ENCODE data around the gene PTDSS2. TPM values are rescaled to one million over a fixed set of nuclear protein-coding genes. Genes with fewer than 3 reads are reported as not detected.

The PTDSS2 gene
- total and polyA plus RNA-seq, 2 of the 13 experiments (the other 11 are each of a cell fraction or from before 2014, with no cell fraction given): 21.7 to 26.4 TPM

DNA sequence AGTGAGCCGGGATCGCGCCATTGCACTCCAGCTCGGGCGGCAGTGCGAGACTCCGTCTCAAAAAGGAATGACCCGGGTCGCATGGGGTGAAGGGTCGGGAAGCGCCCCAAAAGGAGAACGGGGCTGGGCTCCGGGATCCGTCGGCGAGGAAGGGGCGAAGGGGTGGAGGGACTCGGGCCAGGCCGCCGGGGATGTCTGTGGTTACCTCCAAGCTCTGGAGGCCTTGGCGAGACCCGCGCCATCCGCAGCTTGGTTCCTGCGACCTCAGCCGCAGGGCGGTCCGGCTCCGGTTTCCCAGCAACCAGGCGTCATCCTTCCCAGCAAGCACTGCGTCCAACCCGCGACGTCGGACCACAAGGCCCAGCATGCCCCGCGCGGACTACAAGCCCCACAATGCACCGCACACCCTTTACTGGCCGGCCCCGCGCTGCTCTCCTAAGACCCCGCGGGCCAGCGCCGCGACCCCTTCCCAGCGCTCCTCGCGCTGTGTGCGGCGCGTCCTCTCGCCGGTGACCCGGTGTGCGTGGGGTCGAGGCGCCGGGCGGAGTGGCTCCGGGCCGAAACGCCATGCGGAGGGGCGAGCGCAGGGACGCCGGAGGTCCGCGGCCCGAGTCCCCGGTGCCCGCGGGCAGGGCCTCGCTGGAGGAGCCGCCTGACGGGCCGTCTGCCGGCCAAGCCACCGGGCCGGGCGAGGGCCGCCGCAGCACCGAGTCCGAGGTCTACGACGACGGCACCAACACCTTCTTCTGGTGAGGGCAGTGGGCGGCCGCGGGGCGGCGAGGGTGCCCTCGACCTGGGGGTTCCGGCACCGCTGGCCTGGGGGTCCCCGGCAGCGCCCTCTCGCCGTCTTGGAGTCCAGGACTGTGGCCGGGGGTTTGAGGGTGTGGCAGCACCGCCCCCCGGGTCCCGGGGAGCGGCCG is at the start of gene PTDSS2 (continued):
- TF ChIP-seq ZNF670 (CRISPR knock-in tag; IDR thresholded peaks at IDR 0.05; ENCODE audit: borderline replicate concordance) (0 out of 2 replicates have a peak, but pooled peaks have one; percentile 51), ZKSCAN5 (CRISPR knock-in tag; IDR thresholded peaks at IDR 0.05) (no peak), MED8 (CRISPR knock-in tag; IDR thresholded peaks at IDR 0.05; ENCODE audit: insufficient replicate concordance) (no peak), TBP (CRISPR knock-in tag; IDR thresholded peaks at IDR 0.05) (peak; percentile 92), CREB1 (IDR thresholded peaks at IDR 0.05) (peak; percentile 82), CREB1 (CRISPR knock-in tag; IDR thresholded peaks at IDR 0.05) (no peak), NFATC3 (CRISPR knock-in tag; IDR thresholded peaks at IDR 0.05) (0 out of 2 replicates have a peak, but pooled peaks have one; percentile 59), RARG (CRISPR knock-in tag; IDR thresholded peaks at IDR 0.05; ENCODE audit: low read depth) (no peak), TARDBP (CRISPR knock-in tag; IDR thresholded peaks at IDR 0.05) (peak; percentile 75), CC2D1A (CRISPR knock-in tag; IDR thresholded peaks at IDR 0.05) (no peak), ZNF563 (CRISPR knock-in tag; IDR thresholded peaks at IDR 0.05) (peak; percentile 75), NKX3-1 (CRISPR knock-in tag; IDR thresholded peaks at IDR 0.05) (peak; percentile 65), HNF4A (CRISPR knock-in tag; IDR thresholded peaks at IDR 0.05) (peak; percentile 19; the same call in 1 of the 2 replicates), SNAPC2 (CRISPR knock-in tag; IDR thresholded peaks at IDR 0.05) (no peak; the same call in 1 of the 2 replicates), ATAD3A (CRISPR knock-in tag; IDR thresholded peaks at IDR 0.05) (no peak), ZIK1 (CRISPR knock-in tag; IDR thresholded peaks at IDR 0.05; ENCODE audit: borderline replicate concordance, low read depth) (peak; percentile 84), CCDC6 (CRISPR knock-in tag; IDR thresholded peaks at IDR 0.05) (peak; percentile 79), HNF4G (IDR thresholded peaks at IDR 0.05; ENCODE audit: borderline replicate concordance, low read depth, low read length) (no peak; the same call in 1 of the 2 replicates), HNF4G (CRISPR knock-in tag; IDR thresholded peaks at IDR 0.05; ENCODE audit: borderline replicate concordance, low read depth) (0 out of 2 replicates have a peak, but pooled peaks have one; percentile 37), MTF2 (CRISPR knock-in tag; IDR thresholded peaks at IDR 0.05; ENCODE audit: borderline replicate concordance) (peak; percentile 60; the same call in 1 of the 2 replicates), STAT5B (CRISPR knock-in tag; IDR thresholded peaks at IDR 0.05) (0 out of 2 replicates have a peak, but pooled peaks have one; percentile 29)
- TF ChIP-seq, protein P1, sequence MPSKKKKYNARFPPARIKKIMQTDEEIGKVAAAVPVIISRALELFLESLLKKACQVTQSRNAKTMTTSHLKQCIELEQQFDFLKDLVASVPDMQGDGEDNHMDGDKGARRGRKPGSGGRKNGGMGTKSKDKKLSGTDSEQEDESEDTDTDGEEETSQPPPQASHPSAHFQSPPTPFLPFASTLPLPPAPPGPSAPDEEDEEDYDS (CRISPR knock-in tag; IDR thresholded peaks at IDR 0.05): peak; percentile 77; the same call in 1 of the 2 replicates
- TF ChIP-seq, protein P2, sequence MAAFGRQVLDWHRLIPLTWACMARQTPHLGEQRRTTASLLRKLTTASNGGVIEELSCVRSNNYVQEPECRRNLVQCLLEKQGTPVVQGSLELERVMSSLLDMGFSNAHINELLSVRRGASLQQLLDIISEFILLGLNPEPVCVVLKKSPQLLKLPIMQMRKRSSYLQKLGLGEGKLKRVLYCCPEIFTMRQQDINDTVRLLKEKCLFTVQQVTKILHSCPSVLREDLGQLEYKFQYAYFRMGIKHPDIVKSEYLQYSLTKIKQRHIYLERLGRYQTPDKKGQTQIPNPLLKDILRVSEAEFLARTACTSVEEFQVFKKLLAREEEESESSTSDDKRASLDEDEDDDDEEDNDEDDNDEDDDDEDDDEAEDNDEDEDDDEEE (CRISPR knock-in tag; IDR thresholded peaks at IDR 0.05): no peak
- TF ChIP-seq, protein P3, sequence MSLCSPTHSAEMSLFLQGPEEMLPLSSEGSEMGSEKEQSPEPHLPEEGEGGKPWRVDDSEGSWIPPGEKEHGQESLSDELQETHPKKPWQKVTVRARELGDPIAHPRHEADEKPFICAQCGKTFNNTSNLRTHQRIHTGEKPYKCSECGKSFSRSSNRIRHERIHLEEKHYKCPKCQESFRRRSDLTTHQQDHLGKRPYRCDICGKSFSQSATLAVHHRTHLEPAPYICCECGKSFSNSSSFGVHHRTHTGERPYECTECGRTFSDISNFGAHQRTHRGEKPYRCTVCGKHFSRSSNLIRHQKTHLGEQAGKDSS (CRISPR knock-in tag; IDR thresholded peaks at IDR 0.05; ENCODE audit: borderline replicate concordance, low read depth): peak; percentile 77
- TF ChIP-seq, protein P4, sequence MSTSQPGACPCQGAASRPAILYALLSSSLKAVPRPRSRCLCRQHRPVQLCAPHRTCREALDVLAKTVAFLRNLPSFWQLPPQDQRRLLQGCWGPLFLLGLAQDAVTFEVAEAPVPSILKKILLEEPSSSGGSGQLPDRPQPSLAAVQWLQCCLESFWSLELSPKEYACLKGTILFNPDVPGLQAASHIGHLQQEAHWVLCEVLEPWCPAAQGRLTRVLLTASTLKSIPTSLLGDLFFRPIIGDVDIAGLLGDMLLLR (CRISPR knock-in tag; IDR thresholded peaks at IDR 0.05): peak; percentile 61
- TF ChIP-seq, protein P5, sequence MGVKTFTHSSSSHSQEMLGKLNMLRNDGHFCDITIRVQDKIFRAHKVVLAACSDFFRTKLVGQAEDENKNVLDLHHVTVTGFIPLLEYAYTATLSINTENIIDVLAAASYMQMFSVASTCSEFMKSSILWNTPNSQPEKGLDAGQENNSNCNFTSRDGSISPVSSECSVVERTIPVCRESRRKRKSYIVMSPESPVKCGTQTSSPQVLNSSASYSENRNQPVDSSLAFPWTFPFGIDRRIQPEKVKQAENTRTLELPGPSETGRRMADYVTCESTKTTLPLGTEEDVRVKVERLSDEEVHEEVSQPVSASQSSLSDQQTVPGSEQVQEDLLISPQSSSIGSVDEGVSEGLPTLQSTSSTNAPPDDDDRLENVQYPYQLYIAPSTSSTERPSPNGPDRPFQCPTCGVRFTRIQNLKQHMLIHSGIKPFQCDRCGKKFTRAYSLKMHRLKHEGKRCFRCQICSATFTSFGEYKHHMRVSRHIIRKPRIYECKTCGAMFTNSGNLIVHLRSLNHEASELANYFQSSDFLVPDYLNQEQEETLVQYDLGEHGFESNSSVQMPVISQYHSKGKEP (CRISPR knock-in tag; IDR thresholded peaks at IDR 0.05): no peak
